ENCODE data around the gene ACOT11.

The ACOT11 gene

GRCh38 chr1:54559111-54559548, 11.1 kb downstream of the ACOT11 start:
- TF ChIP-seq POLR2A (IDR thresholded peaks at IDR 0.05; ENCODE audit: low read depth, low read length) (no peak), TAF1 (IDR thresholded peaks at IDR 0.05; ENCODE audit: low read depth, low read length) (no peak), POU2F2 (IDR thresholded peaks at IDR 0.05; ENCODE audit: low read depth, low read length) (no peak), POLR2AphosphoS5 (IDR thresholded peaks at IDR 0.05; ENCODE audit: low read depth, low read length) (no peak), PAX5 (IDR thresholded peaks at IDR 0.05; ENCODE audit: insufficient read depth, low read length, severe bottlenecking) (no peak), SPI1 (IDR thresholded peaks at IDR 0.05; ENCODE audit: low read depth, low read length) (no peak)
- DNase-seq (ENCODE audit: insufficient read length, low spot score), result no peak
- no peak for FAIRE-seq

GRCh38 chr1:54559771-54560231, 11.8 kb downstream of the ACOT11 start:
- FAIRE-seq, result no peak
- no peak for TF ChIP-seq TAF1 (IDR thresholded peaks at IDR 0.05; ENCODE audit: low read depth, low read length)
- no peak for TF ChIP-seq PAX5 (IDR thresholded peaks at IDR 0.05; ENCODE audit: insufficient read depth, low read length, severe bottlenecking)
- TF ChIP-seq POLR2A (IDR thresholded peaks at IDR 0.05; ENCODE audit: low read depth, low read length), result no peak
- TF ChIP-seq POLR2AphosphoS5 (IDR thresholded peaks at IDR 0.05; ENCODE audit: low read depth, low read length), result no peak
- no peak for TF ChIP-seq SPI1 (IDR thresholded peaks at IDR 0.05; ENCODE audit: low read depth, low read length)
- no peak for TF ChIP-seq POU2F2 (IDR thresholded peaks at IDR 0.05; ENCODE audit: low read depth, low read length)
- no peak for DNase-seq (ENCODE audit: insufficient read length, low spot score)

- TF ChIP-seq PAX5 (IDR thresholded peaks at IDR 0.05; ENCODE audit: insufficient read depth, low read length, severe bottlenecking) (no peak), SPI1 (IDR thresholded peaks at IDR 0.05; ENCODE audit: low read depth, low read length) (no peak), POLR2AphosphoS5 (IDR thresholded peaks at IDR 0.05; ENCODE audit: low read depth, low read length) (no peak), POU2F2 (IDR thresholded peaks at IDR 0.05; ENCODE audit: low read depth, low read length) (no peak)
- no peak for FAIRE-seq
- no peak for DNase-seq (ENCODE audit: insufficient read length, low spot score)
Observed at GRCh38 chr1:54564312-54565112, 16.5 kb downstream of the ACOT11 start.

- no peak for TF ChIP-seq SPI1 (IDR thresholded peaks at IDR 0.05; ENCODE audit: low read depth, low read length)
- no peak for TF ChIP-seq TAF1 (IDR thresholded peaks at IDR 0.05; ENCODE audit: low read depth, low read length)
- TF ChIP-seq POLR2A (IDR thresholded peaks at IDR 0.05; ENCODE audit: low read depth, low read length), result no peak
- TF ChIP-seq POU2F2 (IDR thresholded peaks at IDR 0.05; ENCODE audit: low read depth, low read length), result no peak
- TF ChIP-seq POLR2AphosphoS5 (IDR thresholded peaks at IDR 0.05; ENCODE audit: low read depth, low read length), result no peak
- TF ChIP-seq PAX5 (IDR thresholded peaks at IDR 0.05; ENCODE audit: insufficient read depth, low read length, severe bottlenecking), result no peak
- FAIRE-seq (no peak), DNase-seq (ENCODE audit: insufficient read length, low spot score) (no peak)
Observed at GRCh38 chr1:54565113-54565501, 17.1 kb downstream of the ACOT11 start.

- DNase-seq (ENCODE audit: insufficient read length, low spot score) (no peak), FAIRE-seq (no peak)
- TF ChIP-seq POLR2AphosphoS5 (IDR thresholded peaks at IDR 0.05; ENCODE audit: low read depth, low read length) (no peak), SPI1 (IDR thresholded peaks at IDR 0.05; ENCODE audit: low read depth, low read length) (no peak), TAF1 (IDR thresholded peaks at IDR 0.05; ENCODE audit: low read depth, low read length) (no peak), POLR2A (IDR thresholded peaks at IDR 0.05; ENCODE audit: low read depth, low read length) (no peak)
Observed at GRCh38 chr1:54566438-54567141, 18.6 kb downstream of the ACOT11 start.

GRCh38 chr1:54567961-54568360, 19.9 kb downstream of the ACOT11 start:
- DNase-seq (ENCODE audit: insufficient read length, low spot score), result no peak
- TF ChIP-seq PAX5 (IDR thresholded peaks at IDR 0.05; ENCODE audit: insufficient read depth, low read length, severe bottlenecking) (no peak), POLR2AphosphoS5 (IDR thresholded peaks at IDR 0.05; ENCODE audit: low read depth, low read length) (no peak), TAF1 (IDR thresholded peaks at IDR 0.05; ENCODE audit: low read depth, low read length) (no peak), POU2F2 (IDR thresholded peaks at IDR 0.05; ENCODE audit: low read depth, low read length) (no peak), SPI1 (IDR thresholded peaks at IDR 0.05; ENCODE audit: low read depth, low read length) (no peak), POLR2A (IDR thresholded peaks at IDR 0.05; ENCODE audit: low read depth, low read length) (no peak)

GRCh38 chr1:54569339-54569738, 21.3 kb downstream of the ACOT11 start:
- FAIRE-seq (no peak), DNase-seq (ENCODE audit: insufficient read length, low spot score) (no peak)
- TF ChIP-seq POU2F2 (IDR thresholded peaks at IDR 0.05; ENCODE audit: low read depth, low read length) (no peak), PAX5 (IDR thresholded peaks at IDR 0.05; ENCODE audit: insufficient read depth, low read length, severe bottlenecking) (no peak), SPI1 (IDR thresholded peaks at IDR 0.05; ENCODE audit: low read depth, low read length) (no peak), POLR2A (IDR thresholded peaks at IDR 0.05; ENCODE audit: low read depth, low read length) (no peak), TAF1 (IDR thresholded peaks at IDR 0.05; ENCODE audit: low read depth, low read length) (no peak), POLR2AphosphoS5 (IDR thresholded peaks at IDR 0.05; ENCODE audit: low read depth, low read length) (no peak)

More at GRCh38 chr1:54567961-54568360, 19.9 kb downstream of the ACOT11 start:
- FAIRE-seq, result no peak

- FAIRE-seq, result no peak
- DNase-seq (ENCODE audit: insufficient read length, low spot score), result no peak
- TF ChIP-seq POLR2A (IDR thresholded peaks at IDR 0.05; ENCODE audit: low read depth, low read length), result no peak
- TF ChIP-seq TAF1 (IDR thresholded peaks at IDR 0.05; ENCODE audit: low read depth, low read length), result no peak
- no peak for TF ChIP-seq POLR2AphosphoS5 (IDR thresholded peaks at IDR 0.05; ENCODE audit: low read depth, low read length)
- no peak for TF ChIP-seq POU2F2 (IDR thresholded peaks at IDR 0.05; ENCODE audit: low read depth, low read length)
- no peak for TF ChIP-seq PAX5 (IDR thresholded peaks at IDR 0.05; ENCODE audit: insufficient read depth, low read length, severe bottlenecking)
- no peak for TF ChIP-seq SPI1 (IDR thresholded peaks at IDR 0.05; ENCODE audit: low read depth, low read length)
Observed at GRCh38 chr1:54570161-54570560, 22.1 kb downstream of the ACOT11 start.

- DNase-seq (ENCODE audit: insufficient read length, low spot score) (no peak), FAIRE-seq (no peak)
- TF ChIP-seq POLR2AphosphoS5 (IDR thresholded peaks at IDR 0.05; ENCODE audit: low read depth, low read length), result no peak
- no peak for TF ChIP-seq SPI1 (IDR thresholded peaks at IDR 0.05; ENCODE audit: low read depth, low read length)
Observed at GRCh38 chr1:54571326-54571725, 23.3 kb downstream of the ACOT11 start.
